ENCODE measurements around the gene EEIG1.

The EEIG1 gene

DNA sequence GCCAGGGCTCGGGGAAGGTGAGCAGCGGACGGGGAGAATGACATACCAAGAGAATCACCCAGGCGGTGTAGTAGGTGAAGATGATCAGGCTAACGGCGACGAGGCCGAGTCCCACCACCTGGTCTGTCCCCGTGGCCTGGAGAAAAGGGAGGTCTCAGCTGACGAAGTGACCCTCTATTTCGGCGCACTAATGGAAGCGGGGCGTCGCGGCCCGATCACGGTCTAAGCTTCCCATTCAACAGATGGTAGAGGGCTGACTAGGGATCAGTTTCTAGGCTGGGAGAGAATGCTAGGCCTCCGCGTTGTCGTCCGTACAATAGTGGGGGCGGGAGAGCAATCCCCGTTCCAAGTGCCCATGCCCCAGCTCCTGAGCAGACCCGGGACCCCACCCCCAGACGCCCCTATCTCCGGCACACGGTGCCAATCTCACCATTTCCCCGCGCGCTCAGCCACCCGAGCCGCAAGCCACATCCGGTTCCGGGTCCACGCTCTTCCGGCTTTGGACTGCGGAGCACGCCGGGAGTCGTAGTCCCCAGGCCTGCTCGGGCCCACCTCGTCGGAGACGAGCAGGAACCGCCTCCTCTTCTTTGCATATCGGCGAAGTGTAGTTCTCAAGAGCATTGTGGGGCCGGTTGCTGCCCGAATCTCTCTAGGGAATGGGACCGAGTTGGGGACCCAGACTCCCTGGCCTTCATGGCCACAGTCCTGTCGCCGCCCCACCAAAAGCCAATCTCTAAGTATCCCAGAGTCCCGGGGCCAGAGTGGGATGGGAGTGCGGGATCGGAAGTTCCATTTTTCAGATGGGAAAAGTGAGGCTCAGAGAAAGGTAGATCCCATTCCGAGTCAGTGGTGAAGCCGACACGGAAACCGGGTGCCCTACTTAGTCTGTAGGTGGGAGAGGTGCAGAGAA is 43.1 kb downstream of the EEIG1 start, which contains the start of gene DPM2:
Gene DPM2, minus strand, starts transcription at position 467 of the 910 bp plus-strand sequence. Its CDS starts 34 bp downstream, at position 433.
- FAIRE-seq, result no peak

DNA sequence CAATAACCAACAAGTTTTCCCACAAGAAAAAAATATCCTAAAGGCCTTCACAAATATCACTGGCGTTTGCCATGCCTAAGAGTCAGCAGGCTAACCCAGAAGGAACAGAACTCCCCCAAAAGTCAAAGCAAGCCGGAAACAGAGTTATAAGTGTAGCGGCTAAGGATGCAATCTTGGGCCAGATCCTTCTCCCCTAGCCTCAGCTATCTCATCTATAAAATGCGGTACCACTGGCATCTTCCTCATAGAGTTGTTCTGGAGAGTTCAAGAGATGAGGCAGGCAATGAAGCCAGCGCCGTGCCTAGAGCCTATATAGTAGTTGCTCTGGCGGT is 43.8 kb downstream of the EEIG1 start:
- FAIRE-seq, result no peak

DNA sequence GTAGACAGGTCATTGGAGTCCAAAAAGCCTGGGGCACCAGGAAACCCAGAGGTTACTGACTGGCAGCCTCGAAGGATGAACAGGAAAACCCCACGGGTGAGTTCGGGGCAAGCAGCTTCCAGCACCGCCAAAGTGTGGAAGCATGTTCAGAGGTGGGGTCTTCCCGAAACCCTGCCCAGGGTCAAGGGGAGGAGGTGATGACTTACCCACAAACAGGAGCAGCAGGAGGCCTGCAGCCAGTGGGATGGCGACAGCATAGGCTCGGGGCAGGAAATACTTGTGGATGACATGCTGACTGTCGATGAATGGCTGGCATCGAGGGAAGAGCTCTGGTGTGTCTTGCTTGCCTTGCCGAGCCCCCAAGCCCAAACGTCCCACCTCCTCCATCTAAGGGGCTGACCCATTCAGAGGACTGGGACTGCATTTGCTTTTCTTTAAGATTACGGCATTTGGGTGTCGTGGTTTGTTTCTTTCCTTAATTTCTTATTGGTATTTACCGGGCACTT is 44.4 kb downstream of the EEIG1 start:
- no peak for FAIRE-seq

DNA sequence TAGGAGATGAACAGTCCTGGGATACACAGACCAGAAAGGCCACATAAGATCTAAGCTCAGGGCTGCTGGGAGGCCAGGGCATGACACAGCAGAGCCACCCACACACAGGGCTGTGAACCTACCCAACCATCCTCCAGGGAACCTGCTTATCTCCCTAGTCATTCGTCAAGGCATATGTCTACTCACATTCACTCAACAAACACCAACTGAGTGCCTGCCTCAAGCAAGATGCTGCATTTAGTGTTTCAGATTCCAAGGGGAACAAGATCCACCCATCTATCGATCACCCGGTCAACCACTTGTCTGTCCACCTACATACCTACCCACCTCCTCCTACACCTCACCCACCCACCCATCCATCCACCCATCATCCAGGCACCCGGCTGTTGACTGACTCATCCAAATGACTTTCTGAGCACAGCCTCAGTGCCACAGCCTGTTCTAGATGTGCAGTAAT is 45.0 kb downstream of the EEIG1 start:
- no peak for FAIRE-seq

DNA sequence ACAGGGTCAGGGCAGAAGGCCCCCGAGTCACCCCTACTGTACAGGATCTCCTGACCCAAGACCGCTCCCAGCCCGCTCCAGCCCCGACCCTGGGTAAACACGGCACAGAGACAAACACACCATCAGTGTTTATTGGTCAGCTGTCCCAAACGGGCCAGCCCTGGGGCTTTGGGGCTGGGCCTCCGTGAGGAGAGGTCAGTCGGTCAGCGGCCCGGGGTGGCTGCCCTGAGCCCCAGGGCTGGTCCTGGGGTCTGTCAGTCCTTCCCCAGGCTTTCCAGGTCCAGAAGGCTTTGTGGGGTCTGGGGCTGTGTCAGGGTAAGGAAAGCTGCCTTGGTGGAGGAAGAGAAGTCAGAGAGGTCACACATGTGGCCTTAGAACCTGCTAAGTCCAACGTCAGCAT is 45.8 kb downstream of the EEIG1 start:
- no peak for FAIRE-seq

DNA sequence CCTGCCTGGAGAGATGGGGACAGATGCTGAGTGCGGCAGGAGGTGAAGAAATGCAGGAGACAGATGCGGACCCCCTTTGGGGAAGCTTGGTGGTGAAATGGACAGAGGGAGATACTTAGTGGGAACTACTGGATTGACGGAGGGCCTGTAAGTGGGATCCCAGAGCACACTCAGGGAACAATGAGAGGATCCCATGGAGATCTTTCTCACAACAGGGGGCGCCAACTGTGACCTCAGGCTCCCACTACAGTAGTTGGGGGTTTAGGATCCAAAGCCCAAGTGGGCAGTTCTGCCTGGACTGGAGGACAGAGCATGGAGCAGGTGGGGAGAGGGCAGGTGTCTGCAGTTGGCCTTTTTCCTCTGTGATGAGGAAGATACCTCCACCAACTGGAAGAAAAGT is 46.5 kb downstream of the EEIG1 start:
- FAIRE-seq, result no peak

DNA sequence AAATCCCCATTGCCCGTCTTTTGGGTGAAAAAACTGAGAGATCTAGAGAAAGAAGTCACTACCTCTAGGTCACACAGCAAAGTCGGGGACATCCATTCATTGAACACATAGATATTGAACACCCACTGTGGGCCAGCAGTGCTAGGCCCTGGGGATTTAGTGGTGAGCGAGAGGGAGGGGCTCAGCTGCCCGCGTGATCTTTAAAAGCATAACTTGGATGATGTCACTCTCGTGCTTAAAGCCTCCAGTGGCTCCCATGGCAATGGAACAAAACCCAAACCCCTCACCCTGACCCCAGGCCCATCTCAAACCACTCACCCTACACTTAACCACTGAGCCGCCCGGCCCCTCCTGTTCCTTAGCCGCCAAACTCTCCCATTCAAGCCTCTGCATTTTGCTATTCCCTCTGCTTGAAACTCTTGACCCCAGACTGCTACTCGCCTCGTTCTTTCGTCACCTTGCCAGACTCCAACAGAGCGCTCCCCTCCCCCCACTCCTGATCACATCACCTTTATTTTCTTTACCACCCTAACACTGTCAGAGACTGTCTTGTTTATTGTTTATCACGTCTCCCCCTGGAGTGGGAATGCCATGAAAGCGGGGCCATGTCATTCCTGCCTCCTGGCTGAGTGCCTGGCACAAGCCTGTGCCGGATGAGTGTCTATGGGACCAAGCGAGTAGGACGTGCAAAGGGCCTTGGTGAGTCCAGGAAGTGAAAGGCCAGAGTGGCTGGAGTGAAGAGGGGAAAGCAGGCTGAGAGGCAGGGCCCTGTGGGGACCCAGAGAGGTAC is 49.5 kb downstream of the EEIG1 start:
- no peak for FAIRE-seq
